B cell (primary cell): Measurements from ENCODE around the gene MYORG. TPM values are rescaled to one million over a fixed set of nuclear protein-coding genes. Genes with fewer than 3 reads are reported as not detected.

Experiments used
- ATAC-seq: fragments of 200-7000 bp; cut with Tn5 transposase; one replicate; pipeline ENCODE4 v1.10.0; 2021; ENCODE audit warnings: low read depth, mild to moderate bottlenecking, moderate number of reproducible peaks, moderate library complexity
- CTCF ChIA-PET: fragments of 350-600 bp; sonication (Branson Sonifier 250); formaldehyde crosslinking; loops from one replicate; lab custom pipeline; 2021; ENCODE audit warnings: antibody characterized with exemption, inconsistent platforms; lab: Charles Lee
- POLR2A ChIA-PET: fragments of 350-600 bp; sonication (Branson Sonifier 250); formaldehyde crosslinking; loops from one replicate; lab custom pipeline; 2021; ENCODE audit warnings: antibody characterized with exemption; lab: Charles Lee
- DNase-seq: peaks from one replicate; pipeline ENCODE4 v3.0.0; 2013
- H2AFZ ChIP-seq: 2 replicates; pipeline ENCODE4 v1.6.1; 2012; ENCODE audit warnings: mild to moderate bottlenecking, low read depth, low read length; ENCODE audit not compliant: insufficient read depth, poor library complexity, severe bottlenecking
- H3K27ac ChIP-seq, 2 donors: 1 replicate in 1 of 2; 2 replicates in 1 of 2; pipeline ENCODE4 v1.5.1; 2012 to 2013; ENCODE audit warnings: low read length in 2 of 2, mild to moderate bottlenecking in 2 of 2, moderate library complexity in 1 of 2
- H3K27me3 ChIP-seq, 4 experiments: fragments of 200-600 bp in 1 of 4; sonication (generic) in 1 of 4; replicated peaks in 1 of 4; 1 replicate in 2 of 4; 2 replicates in 2 of 4; pipeline versions ENCODE4 v1.6.1 to v1.7.0; 2013 to 2016; ENCODE audit warnings: low read length in 3 of 4, mild to moderate bottlenecking in 2 of 4, mixed read lengths in 1 of 4, moderate library complexity in 1 of 4; ENCODE audit not compliant: insufficient read depth in 4 of 4, control insufficient read depth in 3 of 4; ENCODE audit errors: control extremely low read depth in 1 of 4
- H3K36me3 ChIP-seq, 2 experiments: replicated peaks in 1 of 2; 1 replicate in 1 of 2; 2 replicates in 1 of 2; pipeline versions ENCODE4 v1.6.1 to v1.7.1; 2013; ENCODE audit warnings: low read length in 1 of 2; ENCODE audit not compliant: insufficient read depth in 2 of 2, control insufficient read depth in 1 of 2; ENCODE audit errors: control extremely low read depth in 1 of 2, extremely low read depth in 1 of 2
- H3K4me1 ChIP-seq, 2 donors: fragments of 200-600 bp in 1 of 2; sonication (generic) in 1 of 2; 1 replicate in 1 of 2; 2 replicates in 1 of 2; pipeline versions ENCODE4 v1.5.1 to v1.6.1; 2013 to 2017; ENCODE audit warnings: low read length in 2 of 2; ENCODE audit not compliant: control insufficient read depth in 2 of 2, insufficient read depth in 2 of 2
- H3K4me2 ChIP-seq: replicated peaks from 2 replicates; pipeline ENCODE3; 2012; ENCODE audit warnings: mild to moderate bottlenecking, low read depth, low read length; ENCODE audit not compliant: poor library complexity, severe bottlenecking
- H3K4me3 ChIP-seq, 5 experiments: fragments of 200-600 bp in 1 of 5; sonication (generic) in 1 of 5; 1 replicate in 3 of 5; 2 replicates in 2 of 5; pipeline versions ENCODE4 v1.5.1 to v1.7.0; 2011 to 2016; ENCODE audit warnings: low read length in 4 of 5, mild to moderate bottlenecking in 4 of 5, low read depth in 2 of 5, control low read depth in 1 of 5, moderate library complexity in 1 of 5; ENCODE audit not compliant: insufficient read depth in 1 of 5; ENCODE audit errors: control extremely low read depth in 1 of 5, extremely low read depth in 1 of 5
- H3K79me2 ChIP-seq: fragments of 200-600 bp; sonication (generic); one replicate; pipeline ENCODE4 v1.6.0; 2016; ENCODE audit warnings: low read length; ENCODE audit not compliant: control insufficient read depth, insufficient read depth
- H3K9ac ChIP-seq: fragments of 200-600 bp; sonication (generic); 2 replicates; pipeline ENCODE4 v1.6.1; 2017; ENCODE audit warnings: mild to moderate bottlenecking, low read length, moderate library complexity
- H3K9me3 ChIP-seq, 3 donors: one replicate each; pipeline versions ENCODE4 v1.6.1 to v1.7.1; 2013; ENCODE audit warnings: low read length in 2 of 3; ENCODE audit not compliant: control insufficient read depth in 2 of 3, insufficient read depth in 1 of 3; ENCODE audit errors: control extremely low read depth in 1 of 3
- H4K20me1 ChIP-seq: 2 replicates; pipeline ENCODE4 v1.6.0; 2012; ENCODE audit warnings: mild to moderate bottlenecking, low read length; ENCODE audit not compliant: insufficient read depth, control insufficient read depth, poor library complexity, severe bottlenecking
- H3K27ac Mint-ChIP-seq: one replicate; pipeline ENCODE4 v1.8.0; 2021; ENCODE audit warnings: mixed read lengths
- H3K27me3 Mint-ChIP-seq: one replicate; pipeline ENCODE4 v1.8.0; 2021; ENCODE audit warnings: mixed read lengths
- H3K4me1 Mint-ChIP-seq: one replicate; pipeline ENCODE4 v1.8.0; 2021; ENCODE audit warnings: mixed read lengths
- H3K4me3 Mint-ChIP-seq: one replicate; pipeline ENCODE4 v1.8.0; 2021; ENCODE audit warnings: mixed read lengths
- H3K9me3 Mint-ChIP-seq: one replicate; pipeline ENCODE4 v1.8.0; 2022; ENCODE audit warnings: mixed read lengths; ENCODE audit not compliant: insufficient read depth
- EZH2 ChIP-seq: IDR thresholded peaks from 2 replicates; pipeline ENCODE4 v1.6.1; 2012; ENCODE audit warnings: borderline replicate concordance, low read depth, mild to moderate bottlenecking, moderate library complexity, low read length; ENCODE audit not compliant: insufficient read depth, poor library complexity, severe bottlenecking
- WGBS: methylation state at CpG from one replicate; pipeline ENCODE4 v1.1.5; 2013; ENCODE audit warnings: missing lambda C conversion rate; ENCODE audit not compliant: insufficient coverage; 5-methylcytosine and 5-hydroxymethylcytosine counted together
- intact Hi-C: fragments of 100-400 bp; cut with micrococcal nuclease; formaldehyde crosslinking; loops from one replicate; pipeline ENCODE4 v1.10.0; 2022
- polyA plus RNA-seq: library from polyadenylated mRNA; depleted of rRNA; stranded (reverse); fragments of >200 nt; gene quantifications from 2 replicates; pipeline ENCODE4 v1.2.3, GENCODE V29; 2012
- total RNA-seq, 2 donors: library from RNA; stranded (reverse); fragments of 120-200 nt in 1 of 2; gene quantifications; 1 replicate in 1 of 2; 2 replicates in 1 of 2; pipeline versions ENCODE4 v1.2.3 to v1.2.4, GENCODE V29; 2013 to 2022
- TF ChIP-seq, protein P1 (sequence below): fragments of 200-600 bp; IDR thresholded peaks from one replicate; pipeline ENCODE4 v1.8.0; 2022; ENCODE audit warnings: antibody characterized with exemption, mild to moderate bottlenecking

Gene MYORG
- total and polyA plus RNA-seq, 2 donors (not counting 1 experiment from before 2014, with no cell fraction given), result 0.27 to 0.37 TPM

DNA sequence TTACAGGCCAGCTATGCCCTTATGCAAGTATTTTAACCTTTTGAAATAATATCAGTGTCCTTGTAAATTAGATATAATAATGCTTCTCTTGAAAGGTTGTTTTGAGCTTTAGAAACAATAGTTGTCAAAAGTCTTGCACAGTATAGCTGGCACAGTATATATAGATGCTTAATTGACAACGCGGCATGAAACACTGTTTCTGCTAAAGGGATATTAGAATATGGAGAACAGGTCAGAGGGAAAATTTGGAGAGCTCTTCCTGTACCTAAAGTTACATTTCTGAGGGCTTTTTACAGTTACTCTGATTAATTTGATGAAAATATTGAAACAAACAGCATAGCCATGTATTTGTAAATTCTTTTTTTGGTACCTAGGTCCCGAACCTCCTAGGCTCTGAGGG lies 42.9 kb downstream of the MYORG start:
- Mint-ChIP-seq H3K27ac (no peak overlapping the region), H3K9me3 (no peaks in the 10 kb centered on the region), H3K27me3 (no peaks in the 10 kb centered on the region), H3K4me1 (peaks cover 22% of the 10 kb centered on the region), H3K4me3 (no peak overlapping the region)
- TF ChIP-seq EZH2, result no peak
- TF ChIP-seq, protein P1, sequence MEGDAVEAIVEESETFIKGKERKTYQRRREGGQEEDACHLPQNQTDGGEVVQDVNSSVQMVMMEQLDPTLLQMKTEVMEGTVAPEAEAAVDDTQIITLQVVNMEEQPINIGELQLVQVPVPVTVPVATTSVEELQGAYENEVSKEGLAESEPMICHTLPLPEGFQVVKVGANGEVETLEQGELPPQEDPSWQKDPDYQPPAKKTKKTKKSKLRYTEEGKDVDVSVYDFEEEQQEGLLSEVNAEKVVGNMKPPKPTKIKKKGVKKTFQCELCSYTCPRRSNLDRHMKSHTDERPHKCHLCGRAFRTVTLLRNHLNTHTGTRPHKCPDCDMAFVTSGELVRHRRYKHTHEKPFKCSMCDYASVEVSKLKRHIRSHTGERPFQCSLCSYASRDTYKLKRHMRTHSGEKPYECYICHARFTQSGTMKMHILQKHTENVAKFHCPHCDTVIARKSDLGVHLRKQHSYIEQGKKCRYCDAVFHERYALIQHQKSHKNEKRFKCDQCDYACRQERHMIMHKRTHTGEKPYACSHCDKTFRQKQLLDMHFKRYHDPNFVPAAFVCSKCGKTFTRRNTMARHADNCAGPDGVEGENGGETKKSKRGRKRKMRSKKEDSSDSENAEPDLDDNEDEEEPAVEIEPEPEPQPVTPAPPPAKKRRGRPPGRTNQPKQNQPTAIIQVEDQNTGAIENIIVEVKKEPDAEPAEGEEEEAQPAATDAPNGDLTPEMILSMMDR, result no peak
- CTCF ChIA-PET, result interaction anchor here (0.6 to 6.2 kb wide), 6 partner anchors 44 to 514 kb away, joined by 3 to 72 read pairs (median 6); partner anchors contain the start of gene MYORG
- intact Hi-C loops, result loop anchor here (5.0 kb wide), 1 partner anchor 258 kb away; no protein-coding TSS in a partner anchor
- H3K4me2 ChIP-seq, result no peak overlapping the region
- ATAC-seq (no peak), DNase-seq (no peak)
- H2AFZ ChIP-seq, result no peak overlapping the region
- no peaks in the 10 kb centered on the region for H3K27me3 ChIP-seq
- peaks cover 42% of the 10 kb centered on the region for H3K79me2 ChIP-seq
- no peak overlapping the region for H3K4me3 ChIP-seq
- 70% methylated on average over 2 of the region's 3 CpGs for WGBS
- no peak overlapping the region for H3K9ac ChIP-seq
- peaks cover 6 to 18% of the 10 kb centered on the region in 2 donors for H3K4me1 ChIP-seq
- H3K9me3 ChIP-seq, result no peaks in the 10 kb centered on the region
- H3K27ac ChIP-seq, result no peak overlapping the region
- POLR2A ChIA-PET, result no interaction called here
- peaks cover 0 to 6% of the 10 kb centered on the region in 2 experiments for H3K36me3 ChIP-seq
- peaks cover 8% of the 10 kb centered on the region for H4K20me1 ChIP-seq
